GM19467 (cell line): Measurements from ENCODE around the gene KCNT2.

Experiments used
- ATAC-seq: cut with Tn5 transposase; IDR thresholded peaks from one replicate; pipeline ENCODE4 v1.9.1; 2021; ENCODE audit warnings: mild to moderate bottlenecking, moderate library complexity; ENCODE audit not compliant: unreplicated experiment

KCNT2 gene

DNA sequence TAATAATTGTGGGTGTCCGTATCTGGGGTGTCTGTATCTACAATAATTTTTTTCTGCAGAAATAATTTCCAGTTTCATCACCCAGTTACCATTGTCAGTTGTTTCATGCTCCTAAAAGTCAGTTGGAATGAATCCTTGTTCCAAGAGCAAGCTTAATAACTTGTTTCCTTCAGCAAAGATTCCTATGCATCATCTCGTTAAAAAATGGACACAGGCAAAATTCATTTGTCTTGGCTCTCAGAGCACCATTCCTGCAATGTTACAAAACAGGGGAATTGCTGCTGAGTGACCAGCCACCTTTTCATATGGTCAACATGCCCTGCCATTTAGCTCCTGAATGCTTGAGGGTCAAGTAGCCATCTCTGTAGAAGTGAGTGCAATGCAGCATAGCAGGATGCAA, 393.4 kb downstream of the KCNT2 start:
- no peak for ATAC-seq

DNA sequence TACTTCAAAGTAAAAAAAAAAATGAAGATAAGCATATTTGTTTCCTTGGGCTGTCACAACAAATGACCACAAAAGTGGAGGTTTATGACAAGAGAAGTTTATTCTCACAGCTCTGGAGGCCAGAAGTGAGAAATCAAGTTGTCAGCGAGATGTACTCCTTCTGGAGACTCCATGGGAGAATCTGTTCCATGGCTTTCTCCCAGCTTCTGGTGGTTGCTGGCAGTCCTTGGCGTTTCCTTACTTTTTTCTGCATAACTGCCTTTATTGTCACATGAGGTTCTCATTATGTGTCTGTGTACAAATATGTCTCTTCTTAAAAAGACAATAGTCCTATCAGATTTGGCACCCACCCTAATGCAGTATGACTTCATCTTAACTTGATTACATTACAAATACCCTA, 398.3 kb downstream of the KCNT2 start:
- no peak for ATAC-seq

DNA sequence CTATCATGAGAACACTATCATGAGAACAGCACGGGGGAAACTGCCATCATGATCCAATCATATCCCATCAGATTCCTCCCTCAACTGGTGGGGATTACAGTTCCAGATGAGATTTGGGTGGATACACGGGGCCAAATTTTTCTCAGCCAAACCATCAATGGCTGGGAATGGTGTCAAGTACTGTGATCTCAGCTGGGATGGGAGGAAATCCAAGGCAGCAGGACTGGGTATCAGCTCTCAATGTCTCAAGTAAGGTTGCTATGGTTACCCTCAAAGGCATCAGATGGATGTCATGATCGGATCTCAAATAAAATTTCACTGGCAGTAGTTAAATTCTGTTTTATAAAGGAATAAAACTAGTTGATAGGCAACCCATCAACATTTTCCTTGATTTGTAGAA, 399.0 kb downstream of the KCNT2 start:
- ATAC-seq, result no peak

DNA sequence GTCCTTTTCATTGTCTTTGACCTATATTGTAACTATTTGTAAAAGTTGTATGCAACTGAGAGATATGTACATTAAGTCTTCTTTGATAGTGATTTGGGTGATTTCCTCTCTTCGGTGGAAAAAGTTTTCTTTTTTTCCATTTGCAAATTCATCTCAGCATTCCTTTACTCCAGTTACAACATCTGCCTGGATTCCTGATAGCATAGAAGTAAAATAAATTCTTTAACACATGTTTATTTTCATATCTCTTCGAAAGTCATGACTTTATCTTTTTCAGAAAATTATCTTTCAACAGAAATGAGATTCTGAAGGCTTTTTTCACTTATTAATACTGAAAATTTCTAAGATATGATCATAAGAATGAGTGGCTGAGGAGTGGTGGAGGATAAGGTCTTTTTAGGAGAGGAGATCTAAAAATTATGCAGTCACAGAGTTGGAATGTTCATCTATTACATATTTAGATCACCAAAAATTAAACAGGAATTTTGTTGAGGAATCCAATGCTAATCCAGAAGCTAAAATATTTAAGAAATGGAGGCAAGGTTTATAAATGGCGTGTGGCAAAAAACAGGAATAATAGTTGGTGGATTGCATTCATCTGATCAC, 400.5 kb downstream of the KCNT2 start:
- ATAC-seq, result no peak

DNA sequence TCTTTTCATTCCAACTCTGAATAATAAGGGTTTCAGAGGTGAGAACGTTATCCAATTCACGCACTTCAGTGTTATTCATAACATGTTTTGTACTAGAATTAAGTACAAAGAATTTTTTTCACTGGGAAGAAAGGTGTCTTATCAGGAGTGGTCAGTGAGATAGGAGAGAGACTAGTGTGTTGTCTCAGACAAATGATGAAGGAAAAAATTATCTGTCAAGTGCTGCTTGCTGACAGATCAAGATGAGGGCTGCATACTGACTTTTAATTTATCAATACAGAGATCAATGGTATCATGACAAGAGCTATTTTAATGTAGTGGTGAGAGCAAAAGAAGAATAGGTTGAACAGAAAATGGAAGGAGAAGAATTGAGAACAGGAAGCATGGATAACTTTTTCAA, 402.4 kb downstream of the KCNT2 start:
- ATAC-seq, result no peak

DNA sequence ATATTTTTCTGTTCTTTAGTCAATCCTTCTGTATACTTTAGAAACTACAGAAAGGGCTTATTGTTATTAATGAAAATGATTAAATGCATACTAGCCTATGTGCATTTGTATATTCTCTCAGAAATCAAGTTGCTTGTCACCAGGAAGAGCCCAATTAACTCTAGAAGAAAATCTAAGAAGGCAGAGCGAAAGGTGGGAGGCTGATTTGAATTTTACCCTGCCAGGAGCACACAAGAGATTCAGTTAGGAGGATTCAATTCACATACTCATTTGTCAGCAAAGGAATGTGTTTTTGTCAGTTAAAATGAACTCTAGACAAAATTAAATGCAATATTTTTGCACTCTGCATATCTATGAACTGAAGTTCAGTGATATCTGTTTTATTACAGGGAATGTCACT, 411.8 kb downstream of the KCNT2 start:
- no peak for ATAC-seq

- no peak for ATAC-seq
Observed at GRCh38 chr1:196193896-196194559, 414.2 kb downstream of the KCNT2 start.

- ATAC-seq, result no peak
Observed at GRCh38 chr1:196183941-196184340, 424.3 kb downstream of the KCNT2 start.

- no peak for ATAC-seq
Observed at GRCh38 chr1:196181594-196181878, 426.7 kb downstream of the KCNT2 start.

GRCh38 chr1:196180847-196181593, 427.2 kb downstream of the KCNT2 start:
- no peak for ATAC-seq

GRCh38 chr1:196178083-196178635, 430.1 kb downstream of the KCNT2 start:
- no peak for ATAC-seq
